GM10266 (cell line): ENCODE results near the gene PSMB10.
"Not testable (repeated sequence)": the region's sequence is repeated elsewhere in the genome, so short reads cannot be mapped to it uniquely, and the experiment has no call there.

Experiments
- DNase-seq: peaks from one replicate; pipeline ENCODE4 v3.0.0; 2012; ENCODE audit errors: extremely low spot score
- CTCF ChIP-seq: IDR thresholded peaks from 2 replicates; pipeline ENCODE4 v1.5.1; 2012; ENCODE audit warnings: mild to moderate bottlenecking, low read depth; ENCODE audit not compliant: control insufficient read depth, insufficient read depth; ENCODE audit errors: missing control alignments

Gene PSMB10

GRCh38 chr16:67939507-67940445, 3.1 kb upstream of the PSMB10 start:
- no peak for DNase-seq
- TF ChIP-seq CTCF = no peak

- not testable (repeated sequence) for DNase-seq
Measured at GRCh38 chr16:67937713-67938112, 1.1 kb upstream of the PSMB10 start.

GRCh38 chr16:67936880-67937605, 393 bp upstream of the PSMB10 start:
- TF ChIP-seq CTCF = no peak
- peak; percentile 91 for DNase-seq

GRCh38 chr16:67935402-67936123, 1.1 kb downstream of the PSMB10 start:
- TF ChIP-seq CTCF = no peak
- peak; percentile 95 for DNase-seq

- DNase-seq = no peak
- TF ChIP-seq CTCF = no peak
Measured at GRCh38 chr16:67935101-67935401, 1.6 kb downstream of the PSMB10 start.

GRCh38 chr16:67934306-67935100, 2.1 kb downstream of the PSMB10 start:
- DNase-seq = no peak
- no peak for TF ChIP-seq CTCF

GRCh38 chr16:67933805-67934204, 2.8 kb downstream of the PSMB10 start:
- no peak for DNase-seq
- no peak for TF ChIP-seq CTCF
